Measurements from ENCODE around the gene SRRM3. TPM values are rescaled to one million over a fixed set of nuclear protein-coding genes. Genes with fewer than 3 reads are reported as not detected.

Gene SRRM3
- polyA plus RNA-seq, 1 donor (not counting 4 experiments of a cell fraction or from before 2014, with no cell fraction given): 0.30 TPM

- FAIRE-seq: no peak
- Histone ChIP-seq H3K79me2 (ENCODE audit: control insufficient read depth, insufficient read depth, low read length) (no peaks in the 10 kb centered on the region), H3K27ac (ENCODE audit: control insufficient read depth, insufficient read depth, low read length) (no peak overlapping the region), H3K9me1 (ENCODE audit: control insufficient read depth, extremely low read depth, insufficient read depth, low read length) (no peaks in the 10 kb centered on the region), H3K9ac (ENCODE audit: control insufficient read depth, extremely low read depth, insufficient read depth, low read length) (no peak overlapping the region), H3K4me1 (ENCODE audit: control insufficient read depth, extremely low read depth, insufficient read depth, low read length) (peaks cover under 1% of the 10 kb centered on the region), H2AFZ (ENCODE audit: control insufficient read depth, low read length) (no peak overlapping the region), H3K4me2 (ENCODE audit: control insufficient read depth, extremely low read depth, insufficient read depth, low read depth, low read length) (no peak overlapping the region), H3K9me3 (ENCODE audit: control insufficient read depth, low read depth, low read length) (no peaks in the 10 kb centered on the region), H4K20me1 (ENCODE audit: control insufficient read depth, extremely low read depth, insufficient read depth, low read length) (no peaks in the 10 kb centered on the region), H3K36me3 (ENCODE audit: control insufficient read depth in 2 of 2, extremely low read depth in 1 of 2, insufficient read depth in 2 of 2, low read length in 2 of 2) (no peaks in the 10 kb centered on the region), H3K4me3 (ENCODE audit: control insufficient read depth in 2 of 3, extremely low read depth in 1 of 3, insufficient read depth in 2 of 3, low read depth in 1 of 3, low read length in 3 of 3) (no peak overlapping the region), H3K27me3 (ENCODE audit: control insufficient read depth, extremely low read depth, insufficient read depth, low read length) (peaks cover 42% of the 10 kb centered on the region)
- dilution Hi-C loops (cut with MboI; ENCODE audit: extremely low pct_ligation_motif_present, low sequenced_read_pairs): no loop called here
- TF ChIP-seq, protein P1, sequence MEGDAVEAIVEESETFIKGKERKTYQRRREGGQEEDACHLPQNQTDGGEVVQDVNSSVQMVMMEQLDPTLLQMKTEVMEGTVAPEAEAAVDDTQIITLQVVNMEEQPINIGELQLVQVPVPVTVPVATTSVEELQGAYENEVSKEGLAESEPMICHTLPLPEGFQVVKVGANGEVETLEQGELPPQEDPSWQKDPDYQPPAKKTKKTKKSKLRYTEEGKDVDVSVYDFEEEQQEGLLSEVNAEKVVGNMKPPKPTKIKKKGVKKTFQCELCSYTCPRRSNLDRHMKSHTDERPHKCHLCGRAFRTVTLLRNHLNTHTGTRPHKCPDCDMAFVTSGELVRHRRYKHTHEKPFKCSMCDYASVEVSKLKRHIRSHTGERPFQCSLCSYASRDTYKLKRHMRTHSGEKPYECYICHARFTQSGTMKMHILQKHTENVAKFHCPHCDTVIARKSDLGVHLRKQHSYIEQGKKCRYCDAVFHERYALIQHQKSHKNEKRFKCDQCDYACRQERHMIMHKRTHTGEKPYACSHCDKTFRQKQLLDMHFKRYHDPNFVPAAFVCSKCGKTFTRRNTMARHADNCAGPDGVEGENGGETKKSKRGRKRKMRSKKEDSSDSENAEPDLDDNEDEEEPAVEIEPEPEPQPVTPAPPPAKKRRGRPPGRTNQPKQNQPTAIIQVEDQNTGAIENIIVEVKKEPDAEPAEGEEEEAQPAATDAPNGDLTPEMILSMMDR (optimal IDR thresholded peaks at IDR 0.05 in 1 of 3, IDR thresholded peaks at IDR 0.05 in 1 of 3, conservative IDR thresholded peaks at IDR 0.05 in 1 of 3; ENCODE audit: extremely low read depth in 1 of 3, insufficient read depth in 2 of 3, low read length in 3 of 3): no peak
- no peak for TF ChIP-seq EZH2 (IDR thresholded peaks at IDR 0.05; ENCODE audit: low read length)
- no peak for DNase-seq (ENCODE audit: low read depth, low spot score)
Observed at GRCh38 chr7:76272142-76272541, 70.4 kb downstream of the SRRM3 start.

DNA sequence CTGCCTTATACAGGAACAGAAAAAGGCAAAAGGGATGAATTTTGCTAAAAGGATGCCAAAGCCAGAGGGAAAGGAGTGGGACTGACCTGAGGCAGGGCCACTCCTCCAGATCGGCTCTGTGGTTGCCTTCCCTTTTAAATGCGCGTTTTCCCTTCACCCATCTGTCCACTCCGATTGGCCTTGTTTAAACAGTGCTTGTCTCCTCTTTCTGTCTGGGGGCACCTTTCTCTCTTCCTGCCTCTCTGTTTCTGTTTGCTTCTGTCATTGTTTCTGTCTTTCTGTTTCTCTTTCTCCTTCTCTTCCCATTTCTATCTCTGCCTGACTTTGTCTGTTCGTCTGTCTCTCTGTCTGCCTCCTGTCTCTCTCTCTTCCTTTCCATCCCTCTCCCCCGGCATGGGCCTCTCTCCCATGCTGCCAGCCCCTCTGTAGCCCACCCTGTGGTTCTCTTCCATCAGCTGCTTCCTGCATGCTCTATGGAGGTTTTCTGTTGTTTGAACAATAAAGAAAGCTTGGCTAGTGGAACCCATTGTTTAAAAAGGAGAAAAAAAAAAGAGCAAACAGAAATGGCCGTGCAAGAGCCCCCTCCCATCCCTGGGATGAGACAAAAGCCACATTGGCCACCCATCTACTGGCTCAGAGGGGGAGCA, 71.3 kb downstream of the SRRM3 start:
- FAIRE-seq (no peak), DNase-seq (ENCODE audit: low read depth, low spot score) (no peak)
- Histone ChIP-seq H3K27me3 (ENCODE audit: control insufficient read depth, extremely low read depth, insufficient read depth, low read length) (peaks cover 35% of the 10 kb centered on the region), H4K20me1 (ENCODE audit: control insufficient read depth, extremely low read depth, insufficient read depth, low read length) (no peaks in the 10 kb centered on the region), H3K9me3 (ENCODE audit: control insufficient read depth, low read depth, low read length) (no peaks in the 10 kb centered on the region), H3K9me1 (ENCODE audit: control insufficient read depth, extremely low read depth, insufficient read depth, low read length) (no peaks in the 10 kb centered on the region), H3K4me1 (ENCODE audit: control insufficient read depth, extremely low read depth, insufficient read depth, low read length) (no peaks in the 10 kb centered on the region), H3K4me3 (ENCODE audit: control insufficient read depth in 2 of 3, extremely low read depth in 1 of 3, insufficient read depth in 2 of 3, low read depth in 1 of 3, low read length in 3 of 3) (no peak overlapping the region), H2AFZ (ENCODE audit: control insufficient read depth, low read length) (no peak overlapping the region), H3K79me2 (ENCODE audit: control insufficient read depth, insufficient read depth, low read length) (no peaks in the 10 kb centered on the region), H3K4me2 (ENCODE audit: control insufficient read depth, extremely low read depth, insufficient read depth, low read depth, low read length) (no peak overlapping the region), H3K36me3 (ENCODE audit: control insufficient read depth in 2 of 2, extremely low read depth in 1 of 2, insufficient read depth in 2 of 2, low read length in 2 of 2) (no peaks in the 10 kb centered on the region), H3K27ac (ENCODE audit: control insufficient read depth, insufficient read depth, low read length) (no peak overlapping the region), H3K9ac (ENCODE audit: control insufficient read depth, extremely low read depth, insufficient read depth, low read length) (no peak overlapping the region)
- dilution Hi-C loops (cut with MboI; ENCODE audit: extremely low pct_ligation_motif_present, low sequenced_read_pairs): no loop called here
- TF ChIP-seq, protein P1 (optimal IDR thresholded peaks at IDR 0.05 in 1 of 3, IDR thresholded peaks at IDR 0.05 in 1 of 3, conservative IDR thresholded peaks at IDR 0.05 in 1 of 3; ENCODE audit: extremely low read depth in 1 of 3, insufficient read depth in 2 of 3, low read length in 3 of 3): no peak
- TF ChIP-seq EZH2 (IDR thresholded peaks at IDR 0.05; ENCODE audit: low read length): no peak
